ENCODE results near the gene PLOD1. TPM values are rescaled to one million over a fixed set of nuclear protein-coding genes. Genes with fewer than 3 reads are reported as not detected.
A peak's percentile ranks its signal among the peaks of the same experiment; 100 is the strongest.

PLOD1 gene
- total and polyA plus RNA-seq, 2 experiments from 2014 or later: 22.4 to 62.9 TPM

DNA sequence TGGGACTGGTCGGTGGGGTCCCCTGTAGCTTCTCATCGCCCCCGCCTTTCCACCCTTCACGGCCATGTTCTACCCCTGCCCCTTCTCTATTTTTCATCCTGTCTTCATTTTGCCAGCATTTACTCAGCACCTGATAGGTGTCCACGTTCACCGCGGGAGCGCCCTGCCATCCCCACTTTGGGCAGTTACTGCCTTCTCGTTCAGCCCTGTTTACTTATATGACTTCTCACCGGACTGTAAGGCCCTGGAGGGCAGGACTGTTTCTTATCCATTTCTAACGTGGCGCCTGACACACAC is 46.1 kb downstream of the PLOD1 start:
- Histone ChIP-seq H3K4me1 (ENCODE audit: insufficient read depth) (peaks cover 13% of the 10 kb centered on the region), H3K4me2 (peak overlapping the region; percentile 90), H4K20me1 (replicated peaks; ENCODE audit: insufficient read depth) (peaks cover 18% of the 10 kb centered on the region), H2AFZ (peak overlapping the region; percentile 70), H3K36me3 (ENCODE audit: insufficient read depth) (0 out of 2 replicates have a peak, but pooled peaks cover 4% of the 10 kb centered on the region), H3K79me2 (replicated peaks; ENCODE audit: insufficient read depth) (peaks cover 50% of the 10 kb centered on the region), H3K27ac (ENCODE audit: low read depth) (peak overlapping the region; percentile 89), H3K27me3 (ENCODE audit: insufficient read depth) (no peaks in the 10 kb centered on the region), H3K4me3 (peak overlapping the region; percentile 98), H3F3A (replicated peaks; ENCODE audit: low read depth) (peaks cover 17% of the 10 kb centered on the region), H3K9me2 (ENCODE audit: insufficient read depth) (no peaks in the 10 kb centered on the region)
- H3K27ac Mint-ChIP-seq: peak overlapping the region; percentile 97
- peaks cover 16% of the 10 kb centered on the region for H3K4me1 Mint-ChIP-seq
- TF ChIP-seq EZH2phosphoT487 (IDR thresholded peaks at IDR 0.05; ENCODE audit: unreplicated experiment) (no peak), REST (IDR thresholded peaks at IDR 0.05; ENCODE audit: unreplicated experiment) (no peak), JUNB (IDR thresholded peaks at IDR 0.05; ENCODE audit: unreplicated experiment) (no peak), POLR2AphosphoS5 (IDR thresholded peaks at IDR 0.05; ENCODE audit: low read depth) (no peak), EZH2 (IDR thresholded peaks at IDR 0.05; ENCODE audit: low read depth, unreplicated experiment) (no peak), NANOG (IDR thresholded peaks at IDR 0.05; ENCODE audit: borderline replicate concordance) (no peak), ZNF331 (CRISPR knock-in tag; IDR thresholded peaks at IDR 0.05; ENCODE audit: low read depth) (no peak), ZNF114 (CRISPR knock-in tag; IDR thresholded peaks at IDR 0.05) (no peak), STAT1 (IDR thresholded peaks at IDR 0.05; ENCODE audit: unreplicated experiment) (no peak), CREB1 (CRISPR knock-in tag; IDR thresholded peaks at IDR 0.05; ENCODE audit: low read depth) (no peak), ZNF462 (CRISPR knock-in tag; IDR thresholded peaks at IDR 0.05) (no peak)
- TF ChIP-seq, protein P1, sequence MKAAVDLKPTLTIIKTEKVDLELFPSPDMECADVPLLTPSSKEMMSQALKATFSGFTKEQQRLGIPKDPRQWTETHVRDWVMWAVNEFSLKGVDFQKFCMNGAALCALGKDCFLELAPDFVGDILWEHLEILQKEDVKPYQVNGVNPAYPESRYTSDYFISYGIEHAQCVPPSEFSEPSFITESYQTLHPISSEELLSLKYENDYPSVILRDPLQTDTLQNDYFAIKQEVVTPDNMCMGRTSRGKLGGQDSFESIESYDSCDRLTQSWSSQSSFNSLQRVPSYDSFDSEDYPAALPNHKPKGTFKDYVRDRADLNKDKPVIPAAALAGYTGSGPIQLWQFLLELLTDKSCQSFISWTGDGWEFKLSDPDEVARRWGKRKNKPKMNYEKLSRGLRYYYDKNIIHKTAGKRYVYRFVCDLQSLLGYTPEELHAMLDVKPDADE (IDR thresholded peaks at IDR 0.05): no peak
- TF ChIP-seq, protein P2, sequence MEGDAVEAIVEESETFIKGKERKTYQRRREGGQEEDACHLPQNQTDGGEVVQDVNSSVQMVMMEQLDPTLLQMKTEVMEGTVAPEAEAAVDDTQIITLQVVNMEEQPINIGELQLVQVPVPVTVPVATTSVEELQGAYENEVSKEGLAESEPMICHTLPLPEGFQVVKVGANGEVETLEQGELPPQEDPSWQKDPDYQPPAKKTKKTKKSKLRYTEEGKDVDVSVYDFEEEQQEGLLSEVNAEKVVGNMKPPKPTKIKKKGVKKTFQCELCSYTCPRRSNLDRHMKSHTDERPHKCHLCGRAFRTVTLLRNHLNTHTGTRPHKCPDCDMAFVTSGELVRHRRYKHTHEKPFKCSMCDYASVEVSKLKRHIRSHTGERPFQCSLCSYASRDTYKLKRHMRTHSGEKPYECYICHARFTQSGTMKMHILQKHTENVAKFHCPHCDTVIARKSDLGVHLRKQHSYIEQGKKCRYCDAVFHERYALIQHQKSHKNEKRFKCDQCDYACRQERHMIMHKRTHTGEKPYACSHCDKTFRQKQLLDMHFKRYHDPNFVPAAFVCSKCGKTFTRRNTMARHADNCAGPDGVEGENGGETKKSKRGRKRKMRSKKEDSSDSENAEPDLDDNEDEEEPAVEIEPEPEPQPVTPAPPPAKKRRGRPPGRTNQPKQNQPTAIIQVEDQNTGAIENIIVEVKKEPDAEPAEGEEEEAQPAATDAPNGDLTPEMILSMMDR (conservative IDR thresholded peaks at IDR 0.05; ENCODE audit: low read depth in 2 of 2): no peak
- peak; percentile 63 for ATAC-seq
- H3K9me3 Mint-ChIP-seq: no peaks in the 10 kb centered on the region
- H3K4me3 Mint-ChIP-seq: peak overlapping the region; percentile 99
- H3K27me3 Mint-ChIP-seq (ENCODE audit: insufficient read depth, low read depth, poor library complexity): peaks cover 16% of the 10 kb centered on the region
- peak; percentile 66 for DNase-seq (ENCODE audit: low spot score)
- H3K36me3 Mint-ChIP-seq (ENCODE audit: low read depth): peaks cover 41% of the 10 kb centered on the region
